Stimulated activated naive CD4-positive, alpha-beta T cell treated with Interleukin-2 at 50 U/mL for 16 hours (primary cell): ENCODE measurements around the gene PRTG.
"Not testable (repeated sequence)": the region's sequence is repeated elsewhere in the genome, so short reads cannot be mapped to it uniquely, and the experiment has no call there.

ENCODE experiments used
- DNase-seq: peaks from one replicate; lab custom pipeline; 2025; lab: John Stamatoyannopoulos, UW

The PRTG gene, protein sequence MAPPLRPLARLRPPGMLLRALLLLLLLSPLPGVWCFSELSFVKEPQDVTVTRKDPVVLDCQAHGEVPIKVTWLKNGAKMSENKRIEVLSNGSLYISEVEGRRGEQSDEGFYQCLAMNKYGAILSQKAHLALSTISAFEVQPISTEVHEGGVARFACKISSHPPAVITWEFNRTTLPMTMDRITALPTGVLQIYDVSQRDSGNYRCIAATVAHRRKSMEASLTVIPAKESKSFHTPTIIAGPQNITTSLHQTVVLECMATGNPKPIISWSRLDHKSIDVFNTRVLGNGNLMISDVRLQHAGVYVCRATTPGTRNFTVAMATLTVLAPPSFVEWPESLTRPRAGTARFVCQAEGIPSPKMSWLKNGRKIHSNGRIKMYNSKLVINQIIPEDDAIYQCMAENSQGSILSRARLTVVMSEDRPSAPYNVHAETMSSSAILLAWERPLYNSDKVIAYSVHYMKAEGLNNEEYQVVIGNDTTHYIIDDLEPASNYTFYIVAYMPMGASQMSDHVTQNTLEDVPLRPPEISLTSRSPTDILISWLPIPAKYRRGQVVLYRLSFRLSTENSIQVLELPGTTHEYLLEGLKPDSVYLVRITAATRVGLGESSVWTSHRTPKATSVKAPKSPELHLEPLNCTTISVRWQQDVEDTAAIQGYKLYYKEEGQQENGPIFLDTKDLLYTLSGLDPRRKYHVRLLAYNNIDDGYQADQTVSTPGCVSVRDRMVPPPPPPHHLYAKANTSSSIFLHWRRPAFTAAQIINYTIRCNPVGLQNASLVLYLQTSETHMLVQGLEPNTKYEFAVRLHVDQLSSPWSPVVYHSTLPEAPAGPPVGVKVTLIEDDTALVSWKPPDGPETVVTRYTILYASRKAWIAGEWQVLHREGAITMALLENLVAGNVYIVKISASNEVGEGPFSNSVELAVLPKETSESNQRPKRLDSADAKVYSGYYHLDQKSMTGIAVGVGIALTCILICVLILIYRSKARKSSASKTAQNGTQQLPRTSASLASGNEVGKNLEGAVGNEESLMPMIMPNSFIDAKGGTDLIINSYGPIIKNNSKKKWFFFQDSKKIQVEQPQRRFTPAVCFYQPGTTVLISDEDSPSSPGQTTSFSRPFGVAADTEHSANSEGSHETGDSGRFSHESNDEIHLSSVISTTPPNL

DNA sequence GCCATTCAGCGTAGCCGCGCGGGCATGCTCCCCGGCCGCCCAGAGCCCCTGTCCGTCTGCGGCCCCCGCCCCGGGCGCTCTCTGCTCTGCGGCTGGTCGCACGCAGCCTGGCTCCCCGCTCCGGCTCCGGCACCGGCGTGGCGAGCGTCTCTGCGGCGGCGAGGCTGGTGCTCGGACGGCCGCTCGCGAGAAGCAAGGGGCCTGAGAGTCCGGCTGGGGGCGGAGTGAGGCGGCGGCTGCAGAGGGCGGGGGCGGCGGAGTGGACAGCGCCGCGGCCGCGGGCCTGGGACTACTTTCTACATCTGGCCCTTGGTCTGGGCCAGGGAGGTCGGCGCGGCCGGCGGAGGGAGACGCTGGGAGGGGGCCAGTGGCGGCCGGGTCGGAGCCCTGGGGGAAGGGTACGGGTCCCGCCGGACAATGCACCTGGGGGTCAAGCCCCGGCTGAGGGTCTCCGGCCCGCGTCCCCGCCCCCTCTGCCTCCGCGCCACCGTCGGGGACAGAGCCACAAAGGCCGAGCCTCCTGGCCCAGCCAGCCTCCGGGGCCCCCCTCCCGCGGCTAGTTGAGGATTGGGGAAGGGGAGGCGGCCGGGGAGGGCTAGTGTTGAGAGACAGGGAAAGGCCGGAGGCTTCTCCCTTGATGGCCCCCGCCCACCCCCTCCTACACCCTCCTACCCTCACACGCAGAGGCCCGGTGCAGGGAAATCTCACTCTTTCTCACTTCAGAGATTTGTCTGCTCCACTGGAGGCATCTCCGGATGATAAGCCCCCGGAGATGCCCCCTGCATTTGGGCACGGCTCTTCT, at the start of gene PRTG:
PRTG (minus strand) TSS at position 226 of the 802 bp plus-strand sequence; CDS start at position 5, 221 bp downstream.
- DNase-seq, result no peak

DNA sequence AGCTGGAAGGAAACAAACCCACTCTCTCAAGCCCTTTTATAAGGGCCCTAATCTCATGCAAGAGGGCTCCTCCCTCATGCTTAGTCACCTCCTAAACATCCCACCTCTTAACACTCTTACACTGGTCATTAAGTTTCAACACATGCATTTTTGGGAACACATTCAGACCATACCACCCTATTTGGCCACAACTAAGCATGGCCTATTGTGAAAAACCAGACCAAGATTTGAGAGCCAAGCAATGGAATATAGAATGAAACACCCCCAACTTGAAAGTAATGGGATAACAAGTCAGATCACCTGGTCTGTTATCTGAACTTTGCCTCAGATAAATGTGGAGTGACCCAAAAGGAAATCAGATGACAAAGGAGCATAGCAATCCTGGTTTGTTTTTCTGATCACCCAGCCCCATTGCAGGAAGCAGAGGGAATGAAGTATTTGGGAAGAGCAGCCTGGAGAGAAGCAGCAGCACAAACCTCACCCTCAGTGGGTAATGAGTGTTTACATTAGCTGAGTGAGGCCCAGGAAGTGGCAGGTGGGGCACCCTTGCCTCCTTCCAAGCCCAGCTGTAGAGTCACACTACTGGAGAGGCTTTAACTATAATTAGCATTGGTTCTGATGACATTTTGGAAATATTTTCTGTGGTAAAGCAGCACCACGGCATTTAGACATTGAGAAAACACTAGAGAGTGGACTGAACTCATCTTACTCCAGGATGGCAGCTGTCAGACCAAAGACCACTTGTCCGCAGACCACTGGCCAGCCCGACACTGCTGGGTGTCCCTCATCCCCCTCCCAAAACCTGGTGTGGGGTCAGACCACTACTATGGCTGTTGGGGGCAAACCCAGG, 48.8 kb upstream of the PRTG start:
- no peak for DNase-seq

DNA sequence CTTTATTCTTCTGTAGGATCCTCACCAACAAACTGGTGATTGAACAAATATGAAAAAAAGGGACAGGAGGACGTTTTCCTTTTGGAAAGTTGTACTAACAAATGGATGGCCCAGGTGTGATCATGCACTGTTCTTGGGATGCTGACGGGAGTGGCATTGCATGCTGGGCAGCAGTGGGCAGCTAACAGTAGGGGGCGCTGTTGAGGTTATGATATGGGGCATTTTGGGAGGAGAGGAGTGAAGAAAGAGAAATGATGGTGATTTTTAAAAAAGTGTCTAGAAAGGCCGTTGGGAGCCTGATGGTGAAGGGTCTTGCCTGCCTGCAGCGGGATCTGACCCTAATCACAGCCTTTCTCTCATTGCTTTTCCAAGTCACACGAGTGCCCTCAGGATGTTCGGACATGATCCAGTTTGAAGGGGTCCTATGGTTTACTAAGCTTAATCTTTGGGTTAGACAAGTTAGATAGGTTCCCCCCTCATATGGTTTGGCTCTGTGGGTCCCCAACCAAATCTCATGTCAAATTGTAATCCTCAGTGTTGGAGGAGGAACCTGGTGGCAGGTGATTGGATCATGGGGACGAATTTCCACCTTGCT, 46.2 kb upstream of the PRTG start:
- DNase-seq, result peak; percentile 41

DNA sequence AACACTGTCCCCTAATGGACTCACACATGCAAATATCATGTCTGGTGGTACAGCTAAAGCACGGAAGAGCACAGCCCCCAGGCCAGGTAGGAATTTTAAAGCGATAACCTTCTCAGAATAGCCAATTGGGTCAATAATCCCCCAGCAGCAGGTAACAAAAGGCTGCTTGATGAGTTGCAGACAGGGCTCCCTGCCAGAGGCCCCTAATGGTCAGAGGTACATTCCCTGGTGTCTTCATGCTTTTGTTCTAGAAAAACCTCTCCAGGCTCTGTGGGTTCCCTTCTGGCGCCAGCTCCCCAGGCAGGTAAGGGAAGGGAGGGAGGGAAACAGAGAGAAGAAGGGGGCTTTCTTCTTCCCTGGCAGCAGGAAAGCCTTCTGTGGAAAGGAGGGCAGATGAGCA, 43.4 kb upstream of the PRTG start:
- DNase-seq, result no peak

DNA sequence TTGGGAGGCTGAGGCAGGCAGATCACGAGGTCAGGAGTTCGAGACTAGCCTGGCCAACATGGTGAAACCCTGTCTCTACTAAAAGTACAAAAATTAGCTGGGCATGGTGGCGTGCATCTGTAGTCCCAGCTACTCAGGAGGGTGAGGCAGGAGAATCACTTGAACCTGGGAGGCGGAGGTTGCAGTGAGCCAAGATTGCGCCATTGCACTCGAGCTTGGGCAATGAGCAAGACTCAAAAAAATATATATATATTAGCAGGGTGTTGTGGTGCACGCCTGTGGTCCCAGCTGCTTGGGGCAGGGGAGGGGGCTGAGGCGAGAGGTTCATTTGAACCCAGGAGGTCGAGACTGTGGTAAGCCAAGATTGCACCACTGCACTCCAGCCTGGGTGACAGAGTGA, 42.6 kb upstream of the PRTG start:
- DNase-seq, result not testable (repeated sequence)

DNA sequence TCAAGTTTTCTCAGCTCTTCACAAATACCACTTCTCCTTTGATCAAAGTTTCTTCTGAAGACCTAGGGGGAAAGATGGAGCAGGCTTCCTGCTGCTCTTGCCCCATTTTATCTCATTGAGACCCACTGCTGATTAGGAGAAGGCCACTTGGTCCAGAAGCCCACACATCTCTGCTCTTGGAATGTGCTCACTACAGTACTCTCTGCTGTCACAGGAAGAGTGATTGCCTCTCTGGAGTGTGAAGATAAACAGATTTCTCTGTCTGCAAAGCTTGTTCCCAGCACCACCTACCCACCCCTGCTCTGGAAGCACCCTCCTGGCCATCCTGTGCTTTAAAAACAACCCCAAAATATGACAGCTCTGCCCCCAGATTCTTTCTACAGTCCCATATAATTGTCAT, 41.3 kb upstream of the PRTG start:
- no peak for DNase-seq

DNA sequence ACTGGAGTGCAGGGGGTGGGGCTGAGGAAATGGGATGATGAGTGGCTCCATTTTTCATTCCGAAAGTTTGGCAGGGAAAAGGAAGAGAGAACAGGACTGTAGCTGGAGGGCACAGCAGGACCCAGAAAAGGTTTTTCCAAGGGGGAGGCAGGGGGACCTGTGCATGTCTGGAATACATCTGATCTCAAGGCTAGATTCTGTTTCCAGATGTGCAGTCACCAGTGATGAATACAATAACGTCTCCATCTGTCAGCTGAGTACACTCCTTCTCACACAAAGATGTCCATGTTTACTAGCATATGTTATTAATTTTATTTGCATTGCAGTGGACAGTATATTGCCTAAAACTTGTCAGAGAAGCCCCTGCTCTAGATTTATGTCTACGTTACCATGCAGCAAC, 39.9 kb upstream of the PRTG start:
- no peak for DNase-seq

DNA sequence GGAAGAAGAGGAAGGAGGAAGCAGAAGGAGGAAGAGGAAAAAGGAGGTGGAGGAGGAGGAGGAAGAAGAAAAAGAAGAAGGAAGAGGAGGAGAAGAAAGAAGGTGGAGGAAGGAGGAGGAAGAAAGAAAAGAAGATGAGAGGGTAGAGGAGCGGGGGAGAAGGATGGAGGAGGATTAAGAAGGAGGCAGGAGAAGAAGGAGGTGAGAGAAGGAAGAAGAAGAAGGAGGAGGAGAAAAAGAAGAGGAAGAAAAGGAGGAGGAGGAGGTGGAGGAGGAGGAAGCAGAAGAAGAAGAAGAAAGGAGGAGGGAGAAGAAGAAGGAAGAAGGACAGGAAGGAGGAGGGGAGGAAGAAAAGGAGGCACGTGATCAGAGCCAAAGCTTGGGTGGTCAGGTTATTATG, 37.3 kb upstream of the PRTG start:
- no peak for DNase-seq

DNA sequence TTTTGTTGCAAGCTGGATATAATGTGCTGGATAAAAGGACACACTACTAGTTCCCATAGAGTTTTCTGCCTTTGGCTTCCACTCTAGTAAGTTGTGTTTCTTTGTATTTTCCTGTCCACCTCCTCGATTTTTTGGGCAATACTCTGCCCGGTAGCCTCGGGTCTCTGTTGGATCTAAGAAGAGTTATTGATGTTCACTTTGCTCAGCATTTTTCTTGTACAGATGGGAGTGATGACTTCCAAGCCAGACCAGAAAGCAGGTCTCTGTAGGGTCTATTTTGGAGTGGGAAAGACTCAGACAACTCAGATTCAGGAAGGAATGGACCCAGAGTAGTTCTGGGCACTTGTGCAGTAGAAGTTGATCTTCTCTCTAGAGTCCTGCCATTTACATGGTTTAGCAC, 36.0 kb upstream of the PRTG start:
- no peak for DNase-seq

DNA sequence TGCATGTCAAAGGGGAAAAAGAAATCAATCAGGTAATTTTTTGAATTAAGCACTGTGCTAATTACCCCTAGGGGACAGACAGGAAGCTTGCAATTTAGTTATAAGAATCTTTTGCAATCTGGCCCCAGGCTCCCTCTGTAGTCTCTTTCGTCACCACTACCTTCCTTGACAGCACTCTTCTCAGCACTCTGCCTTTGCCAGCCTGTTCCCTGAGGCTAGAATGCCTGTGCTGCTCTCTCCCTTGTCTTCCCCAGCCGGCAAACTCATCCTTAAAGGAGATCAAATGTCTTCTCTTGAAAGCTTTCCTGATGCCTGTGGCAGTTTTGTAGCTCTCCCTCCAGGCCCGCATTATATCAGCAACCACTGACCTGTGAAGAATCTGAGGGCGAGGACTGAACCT, 32.4 kb upstream of the PRTG start:
- DNase-seq, result no peak

DNA sequence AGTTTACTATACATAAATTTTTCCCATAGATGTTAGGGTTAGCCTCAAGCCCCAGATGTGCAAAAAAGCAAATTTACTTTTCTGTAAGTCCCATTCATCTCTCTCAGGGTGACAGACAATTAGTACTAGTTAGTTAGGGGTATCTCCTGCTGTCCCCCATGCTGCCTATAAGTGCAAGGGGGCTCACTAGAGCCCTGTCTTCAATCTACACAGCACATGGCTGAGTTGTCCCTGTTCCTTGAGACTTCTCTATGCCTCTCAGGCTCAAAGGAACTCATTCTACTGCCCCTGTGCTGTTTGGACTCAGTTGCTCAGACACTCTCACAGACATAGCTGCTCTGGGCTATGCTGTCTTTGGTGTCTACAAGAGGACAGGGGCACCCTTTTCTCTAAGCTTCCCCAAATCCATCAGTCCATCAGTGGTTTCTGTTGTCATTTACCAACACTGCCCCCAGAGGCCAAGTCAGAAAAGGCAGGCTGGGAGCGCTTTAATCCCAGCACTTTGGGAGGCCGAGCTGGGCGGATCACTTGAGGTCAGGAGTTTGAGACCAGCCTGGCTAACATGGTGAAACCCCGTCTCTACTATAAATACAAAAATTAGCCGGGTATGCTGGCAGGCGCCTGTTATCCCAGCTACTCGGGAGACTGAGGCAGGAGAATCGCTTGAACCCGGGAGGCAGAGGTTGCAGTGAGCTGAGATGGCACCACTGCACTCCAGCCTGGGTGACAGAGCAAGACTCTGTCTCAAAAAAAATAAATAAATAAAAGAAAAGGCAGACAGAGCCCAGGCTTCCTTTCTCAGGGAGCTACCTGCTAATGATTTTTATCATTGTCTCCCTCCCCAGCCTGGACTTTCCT, 31.4 kb upstream of the PRTG start:
- DNase-seq, result peak; percentile 28

DNA sequence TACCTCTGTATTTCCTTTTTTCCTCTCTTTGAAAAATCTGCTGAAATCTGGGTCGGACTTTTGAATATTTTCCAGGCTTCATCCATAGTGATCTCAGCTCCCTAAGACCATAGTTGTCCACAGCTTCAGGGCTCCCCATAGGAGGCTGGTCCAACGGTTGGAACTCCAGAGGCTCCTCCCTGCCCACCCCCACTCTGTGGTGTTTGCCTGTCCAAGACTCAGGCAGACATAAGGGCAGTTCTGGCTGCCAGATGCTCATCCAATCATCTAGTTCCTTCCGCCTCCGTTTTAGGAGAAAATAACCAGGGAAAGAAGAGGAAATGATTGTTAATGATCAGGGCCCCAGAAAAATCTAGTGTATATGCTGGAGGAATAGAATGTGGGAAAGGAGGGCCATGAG, 27.9 kb upstream of the PRTG start:
- no peak for DNase-seq

DNA sequence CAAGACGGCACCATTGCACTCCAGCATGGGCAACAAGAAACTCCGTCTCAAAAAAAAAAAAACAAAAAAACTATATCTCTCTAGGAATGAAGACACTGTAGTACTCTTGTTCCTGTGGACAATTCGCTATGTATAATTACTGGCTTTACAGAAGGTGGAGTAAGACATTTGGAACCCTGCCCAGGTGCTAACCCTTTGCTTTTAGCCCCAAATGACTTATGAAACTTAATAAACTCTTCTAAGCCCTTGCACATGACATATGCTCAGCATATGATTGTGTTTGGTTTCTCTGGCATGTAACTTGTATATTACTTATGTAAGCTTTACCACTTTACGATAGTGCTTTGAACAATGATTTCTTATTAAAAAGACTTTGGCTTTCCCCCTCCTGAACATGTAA, 27.3 kb upstream of the PRTG start:
- no peak for DNase-seq

DNA sequence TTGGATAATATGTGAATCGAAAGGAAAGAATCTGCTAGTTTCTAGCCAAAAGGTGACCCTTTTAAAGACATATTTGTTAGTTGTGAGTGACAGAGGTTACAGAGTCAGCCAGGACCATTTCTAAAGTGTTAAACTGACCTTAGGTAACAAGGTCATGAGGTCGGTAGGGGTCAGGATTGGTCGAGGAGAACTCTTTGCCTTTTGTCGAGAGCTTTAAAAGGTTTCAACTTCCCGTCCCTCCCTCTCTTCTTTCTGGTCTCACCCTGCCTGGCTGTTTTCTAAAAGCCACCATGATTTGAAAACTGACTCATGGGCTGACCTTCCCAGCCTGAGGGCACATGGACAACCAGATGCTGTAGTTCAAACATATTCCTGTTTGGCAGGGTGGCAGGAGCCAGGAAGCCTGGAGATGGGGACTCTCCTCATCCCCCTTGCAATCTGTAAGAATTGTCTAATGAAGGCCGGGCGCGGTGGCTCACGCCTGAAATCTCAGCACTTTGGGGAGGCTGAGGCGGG, 25.8 kb upstream of the PRTG start:
- DNase-seq, result no peak

DNA sequence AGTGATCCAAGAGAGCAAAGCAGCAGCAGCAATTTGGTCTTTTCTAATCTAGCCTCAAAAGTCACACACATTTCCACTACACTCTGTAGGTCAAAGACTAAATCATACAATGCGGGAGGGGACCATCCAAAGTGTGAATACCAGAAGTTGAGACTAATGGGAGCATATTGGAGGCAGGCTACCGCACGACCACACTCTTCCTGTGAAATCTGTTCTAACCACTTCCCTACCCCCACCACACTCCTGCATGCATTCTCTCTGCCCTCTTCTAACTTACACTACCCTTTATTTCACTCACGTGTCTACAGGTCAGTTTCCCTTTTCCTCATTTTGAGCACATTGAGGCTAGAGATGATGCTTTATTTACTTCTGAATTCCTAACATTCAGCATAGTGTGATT, 23.7 kb upstream of the PRTG start:
- no peak for DNase-seq

DNA sequence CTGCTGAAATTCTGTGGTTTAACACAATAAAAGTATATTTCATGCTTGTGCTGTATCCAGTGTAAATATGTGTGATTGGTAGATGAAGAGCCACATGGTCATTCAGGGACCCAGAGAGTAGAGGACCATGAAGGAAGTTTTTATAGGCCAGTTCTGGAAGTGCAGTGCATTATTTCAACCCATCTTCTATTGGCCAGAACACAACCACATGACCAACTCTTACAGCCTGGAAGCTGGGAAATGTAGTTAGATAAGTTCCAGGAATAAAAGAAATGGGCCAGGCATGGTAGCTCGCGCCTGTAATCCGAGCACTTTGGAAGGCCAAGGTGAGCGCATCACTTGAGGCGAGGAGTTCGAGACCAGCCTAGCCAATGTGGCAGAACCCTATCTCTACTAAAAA, 21.4 kb upstream of the PRTG start:
- DNase-seq, result no peak

DNA sequence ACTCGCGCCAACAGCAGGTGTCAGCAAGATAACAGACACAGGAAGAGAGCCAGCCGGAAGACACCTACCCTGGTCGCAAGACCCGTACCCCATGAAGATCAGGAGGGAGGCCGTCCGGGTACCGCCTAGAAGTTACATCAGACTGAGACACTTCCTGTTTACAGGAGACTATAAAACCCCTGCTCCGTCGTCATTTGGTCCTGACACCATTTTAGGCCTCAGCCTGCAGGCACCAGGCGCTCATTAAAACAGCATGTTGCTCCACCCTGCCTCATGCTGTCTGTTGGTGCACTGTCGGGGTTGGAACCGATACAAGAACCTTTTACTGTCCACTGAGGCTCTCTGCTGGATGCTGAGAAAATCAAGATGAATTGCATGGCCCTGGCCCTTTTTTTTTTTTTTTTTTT, 15.6 kb upstream of the PRTG start:
- DNase-seq, result no peak

DNA sequence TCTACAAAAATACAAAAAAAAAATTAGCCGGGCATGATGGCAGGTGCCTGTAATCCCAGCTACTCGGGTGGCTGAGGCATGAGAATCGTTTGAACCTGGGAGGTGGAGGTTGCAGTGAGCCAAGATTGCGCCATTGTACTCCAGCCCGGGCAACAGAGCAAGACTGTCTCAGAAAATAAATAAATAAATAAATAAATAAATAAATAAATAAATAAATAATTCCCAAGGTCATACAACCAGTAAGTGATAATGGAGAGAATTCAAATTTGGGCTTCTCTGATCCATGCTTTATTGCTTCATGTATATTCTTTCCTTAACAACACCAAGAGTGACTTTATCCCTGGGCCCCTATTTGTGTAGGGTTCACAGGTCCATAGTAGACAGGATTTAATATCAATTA, 10.5 kb upstream of the PRTG start:
- not testable (repeated sequence) for DNase-seq

DNA sequence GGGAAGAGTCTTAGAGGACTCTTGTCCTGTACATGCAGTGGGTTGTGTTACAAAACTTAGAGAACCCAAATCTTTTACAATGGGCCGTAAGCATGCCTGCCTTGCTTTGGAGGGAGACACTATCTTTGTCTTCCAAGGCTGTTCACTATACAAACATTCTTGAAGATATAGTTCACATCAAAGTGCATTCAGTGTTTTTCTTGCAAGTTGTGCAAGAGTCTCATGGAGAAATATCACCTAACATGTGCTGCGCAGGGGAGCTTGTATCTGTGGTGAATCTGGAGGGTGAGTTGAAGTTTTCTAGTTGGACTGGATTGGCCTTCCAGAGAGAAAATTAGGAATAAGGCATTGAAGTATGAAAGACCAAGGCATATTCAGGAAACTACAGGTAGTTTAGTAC, 7.8 kb upstream of the PRTG start:
- DNase-seq, result no peak
